Right forelimb (tissue), 1 donor: ENCODE results near the gene MRPL16.
"Not testable (repeated sequence)": the region's sequence is repeated elsewhere in the genome, so short reads cannot be mapped to it uniquely, and the experiment has no call there.

Experiments
- DNase-seq: peaks from one replicate; pipeline ENCODE4 v3.0.0-alpha.2; 2018

MRPL16 gene

DNA sequence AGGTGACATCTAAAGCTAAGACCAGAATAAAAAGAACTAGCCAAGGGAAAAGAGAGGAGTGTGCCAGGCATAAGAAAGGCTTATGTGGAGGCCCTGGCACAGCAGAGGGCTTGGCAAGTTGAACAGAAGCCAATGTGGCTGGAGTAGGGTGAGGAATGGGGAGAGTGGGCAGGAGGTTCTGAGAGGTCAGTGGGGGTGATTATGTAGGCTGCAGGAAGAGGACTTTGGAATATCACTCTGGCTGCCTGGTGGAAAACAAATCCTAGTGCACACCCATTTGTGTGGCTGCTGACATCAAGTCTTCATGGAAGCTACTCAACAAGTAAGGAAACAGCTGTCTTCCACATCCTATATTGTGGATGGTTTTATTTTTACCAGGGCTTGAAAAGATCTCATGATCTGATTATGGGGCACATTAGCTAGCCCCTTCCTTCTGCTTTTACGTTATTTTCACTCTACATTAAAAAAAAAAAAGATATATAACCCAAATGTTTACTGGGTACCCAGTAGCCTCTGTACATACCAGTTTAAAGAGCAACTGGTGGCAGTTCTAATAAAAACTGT, 3.4 kb downstream of the MRPL16 start:
- DNase-seq, result no peak

DNA sequence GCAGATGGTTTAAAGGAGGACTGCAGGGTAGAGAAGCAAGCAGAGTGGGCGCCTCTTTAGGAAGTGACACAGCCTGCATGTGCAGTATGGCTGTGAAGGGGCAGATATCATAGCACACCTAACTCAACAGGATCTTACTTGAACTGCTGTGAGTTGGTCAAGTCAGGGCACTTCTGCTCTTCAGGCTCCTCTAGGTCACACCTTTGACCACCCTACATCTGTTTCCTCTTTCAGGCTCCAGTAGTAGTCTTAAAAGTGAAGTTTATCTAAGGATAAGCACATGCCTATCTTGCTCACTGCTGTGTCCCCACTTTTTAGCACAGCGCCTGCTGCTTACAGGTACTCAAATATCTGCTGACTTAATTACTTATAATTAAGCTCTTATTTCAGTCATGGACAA, 6.5 kb downstream of the MRPL16 start:
- DNase-seq, result no peak

DNA sequence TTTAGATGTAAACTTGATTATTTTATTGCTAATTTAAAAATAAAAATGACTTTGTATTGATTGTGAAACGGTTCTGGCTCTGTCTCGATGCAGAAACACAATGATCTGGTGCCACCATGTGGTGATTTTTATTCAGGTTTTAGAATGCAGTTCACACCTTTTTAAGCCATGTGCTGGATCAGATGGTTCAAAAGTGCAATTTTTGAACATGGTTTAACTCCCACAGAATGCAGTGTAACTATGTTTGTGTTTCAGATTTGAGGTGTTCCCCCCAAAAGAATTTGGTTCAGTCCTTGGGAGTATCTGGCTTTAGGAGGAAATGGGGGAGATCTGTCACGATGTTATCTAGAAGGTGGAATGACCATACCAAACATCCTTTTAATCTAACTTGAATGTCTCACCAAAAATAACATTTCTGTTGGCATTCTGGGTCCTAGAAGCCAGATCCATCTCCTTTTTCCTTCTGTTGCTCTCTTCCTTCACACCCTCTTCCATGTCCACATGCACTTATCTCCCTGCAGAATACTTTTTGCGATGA, 7.9 kb downstream of the MRPL16 start:
- DNase-seq, result no peak

DNA sequence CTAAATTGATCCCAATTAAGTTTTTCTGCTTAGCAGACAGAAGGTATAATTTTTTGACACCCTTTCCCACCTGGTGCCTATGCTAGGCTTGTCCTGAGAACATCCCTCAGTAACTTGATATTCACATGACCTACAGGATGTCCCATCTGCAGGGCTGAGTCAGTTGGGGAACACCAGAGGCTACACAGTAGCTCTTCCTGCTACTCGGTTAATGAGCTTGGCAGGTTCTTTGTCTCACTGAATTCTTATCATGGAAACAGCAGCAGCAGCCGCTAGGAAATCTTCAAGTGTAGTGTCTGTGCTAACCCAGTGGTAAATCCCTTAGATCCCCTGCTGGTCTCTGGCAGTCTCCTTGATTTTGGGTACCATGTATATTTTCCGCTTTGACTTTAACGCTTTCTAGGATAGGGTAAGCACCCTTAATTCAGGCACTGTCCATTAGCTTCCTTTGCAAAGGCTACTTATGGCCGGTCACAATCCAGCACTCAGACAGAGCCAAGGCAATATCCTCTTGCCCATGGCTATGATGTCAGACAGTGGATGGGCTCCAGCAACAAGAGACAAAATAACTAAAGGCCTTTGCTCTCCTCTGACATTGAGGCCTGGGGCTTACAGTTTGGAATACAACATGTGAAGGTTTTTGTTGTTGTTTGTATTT, 8.5 kb downstream of the MRPL16 start:
- DNase-seq, result no peak

DNA sequence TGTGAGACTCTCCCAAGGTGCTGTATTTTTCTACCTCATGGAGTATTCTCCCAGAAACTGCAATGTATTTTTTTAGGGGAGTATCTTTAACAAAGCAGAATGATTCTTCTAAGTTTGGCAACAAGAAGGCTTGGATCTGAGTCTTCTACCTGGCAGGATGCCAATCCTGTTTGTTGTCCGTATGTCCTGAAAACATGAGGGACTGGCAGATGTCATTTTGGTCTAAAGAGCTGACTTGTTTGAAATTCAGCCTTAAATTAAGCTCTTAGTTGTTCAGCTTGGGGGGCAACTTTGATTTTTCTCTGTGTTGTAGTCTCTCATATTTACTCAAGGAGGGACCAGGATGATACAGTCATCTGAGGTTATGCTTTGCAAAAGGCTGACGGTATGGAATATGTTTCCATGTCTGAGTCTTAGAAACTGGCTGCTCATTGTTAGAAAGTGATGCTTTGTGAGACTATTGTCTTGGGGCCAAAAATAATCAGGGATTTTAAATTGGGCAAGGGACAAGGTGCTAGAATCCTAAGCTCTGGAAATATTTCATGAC, 9.3 kb downstream of the MRPL16 start:
- no peak for DNase-seq

DNA sequence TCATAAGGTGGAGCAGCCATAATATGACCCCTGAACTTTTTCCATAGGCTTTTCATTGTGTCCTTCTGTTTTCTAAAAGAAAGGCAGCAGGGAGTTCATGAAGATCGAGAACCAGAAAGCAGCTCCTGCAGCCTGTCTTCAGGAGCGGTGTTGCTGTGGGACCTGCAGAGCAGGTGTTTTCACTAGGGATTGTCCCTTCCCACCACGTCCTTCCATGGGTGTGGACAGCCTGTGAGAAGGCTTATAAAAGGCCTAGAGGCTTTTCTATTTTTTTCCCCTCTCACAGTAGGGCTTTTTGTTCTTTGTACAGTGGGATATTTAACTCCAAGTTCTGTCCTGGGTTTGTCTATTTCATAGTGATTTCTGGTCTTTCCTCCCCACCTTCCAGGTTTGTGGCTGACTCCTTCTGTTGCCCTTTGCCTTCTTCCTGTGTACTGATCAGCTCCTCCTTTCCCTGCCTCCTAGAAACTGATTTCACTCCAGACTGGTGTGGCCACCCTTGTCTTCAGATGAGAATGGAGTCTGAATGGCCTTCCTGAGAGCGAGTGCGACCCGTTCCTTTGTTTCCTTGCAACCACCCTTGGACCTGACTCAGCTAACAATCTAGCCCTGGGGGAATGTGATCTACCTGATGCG, 10.1 kb downstream of the MRPL16 start:
- DNase-seq, result no peak

DNA sequence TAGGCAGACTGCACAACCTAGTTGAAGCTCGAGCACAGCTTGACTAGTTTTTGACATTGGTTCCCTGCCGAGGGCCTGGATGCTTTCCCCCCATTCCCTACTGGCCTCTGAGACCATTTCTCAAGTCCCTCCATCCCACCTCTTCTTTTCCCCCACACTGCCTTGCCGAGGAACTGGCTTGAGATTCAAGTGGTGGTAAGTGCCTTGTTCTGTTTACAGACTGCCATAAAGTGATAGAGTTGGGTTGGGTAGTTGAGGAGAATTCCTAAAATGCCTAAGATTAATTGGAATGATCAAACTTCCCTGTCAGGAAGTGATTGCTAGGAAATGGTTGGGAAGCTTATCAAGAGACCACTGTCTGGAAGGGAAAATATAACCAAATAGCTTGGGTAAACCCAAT, 16.2 kb downstream of the MRPL16 start:
- no peak for DNase-seq

DNA sequence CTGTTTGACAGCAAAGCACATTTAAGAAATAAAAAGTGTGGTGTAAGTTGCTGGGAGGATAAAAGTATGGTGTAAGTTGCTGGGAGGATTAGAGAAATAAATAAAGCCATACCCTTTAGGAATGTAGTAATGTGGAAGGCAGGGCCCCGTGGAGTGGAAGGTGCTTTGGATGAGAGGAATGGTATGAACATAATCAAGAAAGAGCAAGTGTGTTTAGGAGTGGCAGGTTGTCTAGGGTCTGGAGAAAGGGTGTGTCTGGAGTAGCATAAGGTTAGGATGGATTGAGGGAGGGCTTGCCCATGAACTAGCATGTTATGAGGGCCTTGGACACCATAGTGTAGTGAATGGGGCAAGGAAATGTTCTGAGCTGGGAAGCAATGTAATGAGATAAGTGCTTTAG, 18.1 kb downstream of the MRPL16 start:
- DNase-seq, result no peak

DNA sequence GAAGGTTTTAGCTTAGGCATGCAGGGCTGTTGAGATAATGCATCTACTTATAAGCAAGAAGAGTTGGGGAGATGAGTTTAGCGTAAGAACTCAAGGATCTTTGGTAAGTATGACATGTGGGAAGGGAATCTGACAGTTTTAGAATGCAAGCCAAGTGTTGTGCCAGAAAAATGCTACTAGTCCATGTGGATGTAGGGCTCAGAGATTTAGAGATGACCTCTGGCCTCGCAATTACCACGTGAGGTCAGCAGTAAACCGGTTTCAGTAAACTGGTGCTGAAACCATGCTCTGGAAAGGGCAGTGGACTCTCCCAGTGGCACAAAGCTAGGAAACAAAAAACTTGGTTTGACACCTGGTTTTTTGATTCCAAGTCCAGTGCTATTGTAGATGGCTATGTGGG, 18.9 kb downstream of the MRPL16 start:
- DNase-seq, result no peak

DNA sequence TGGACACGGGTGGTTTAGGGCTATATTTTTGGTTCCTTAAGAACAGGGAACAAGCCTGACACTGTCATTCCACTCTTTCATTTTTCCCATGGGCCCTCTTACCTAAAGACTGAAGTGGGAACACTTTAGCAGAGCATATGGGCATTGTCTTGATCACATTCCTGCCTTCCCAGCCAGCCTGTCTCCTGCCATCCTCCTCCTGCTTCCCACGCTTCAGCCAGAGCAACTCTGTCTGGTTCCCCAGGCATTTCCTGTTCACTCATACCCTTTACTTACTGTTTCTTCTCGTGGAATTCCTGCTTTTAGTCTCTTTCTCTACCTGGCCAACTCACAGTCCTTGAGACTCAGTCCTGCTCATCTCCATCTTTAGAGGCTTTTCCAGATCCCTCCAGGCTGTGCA, 22.8 kb downstream of the MRPL16 start:
- DNase-seq, result no peak

DNA sequence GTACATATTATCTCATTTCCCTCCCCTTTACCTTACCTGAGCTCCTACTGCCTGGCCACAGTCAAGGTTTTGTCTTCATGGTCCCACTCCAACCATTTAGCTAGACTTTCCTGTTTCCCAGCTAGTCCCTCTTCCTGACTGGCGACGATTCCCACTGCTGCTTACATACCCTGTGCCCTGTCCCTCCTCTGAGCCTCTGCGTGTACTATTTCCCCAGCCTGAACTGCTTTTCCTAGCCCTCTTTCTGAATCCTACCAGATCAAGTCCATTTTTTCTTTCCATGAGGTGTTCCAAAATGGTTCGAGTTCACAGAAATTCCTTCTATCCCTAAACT, 23.4 kb downstream of the MRPL16 start:
- DNase-seq, result no peak

DNA sequence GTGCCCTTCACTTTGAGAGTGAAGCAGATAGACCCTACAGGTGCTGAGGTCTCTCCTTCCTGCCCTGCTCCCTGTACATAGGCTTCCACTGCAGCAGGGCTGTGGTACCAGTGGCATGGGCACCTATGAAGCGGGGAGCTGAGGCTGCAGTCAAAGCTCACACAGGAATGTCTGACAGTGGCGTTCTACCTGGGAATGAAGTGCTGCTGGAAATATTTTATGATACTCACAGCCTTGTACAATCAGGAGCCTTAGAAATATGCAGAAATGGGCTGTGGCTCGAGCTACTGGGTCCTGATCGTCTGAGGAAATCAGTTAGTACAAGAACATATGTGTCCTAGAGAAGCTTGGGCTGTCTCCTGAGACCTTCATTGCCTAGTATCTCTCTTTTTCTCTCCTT, 24.8 kb downstream of the MRPL16 start:
- DNase-seq, result no peak

DNA sequence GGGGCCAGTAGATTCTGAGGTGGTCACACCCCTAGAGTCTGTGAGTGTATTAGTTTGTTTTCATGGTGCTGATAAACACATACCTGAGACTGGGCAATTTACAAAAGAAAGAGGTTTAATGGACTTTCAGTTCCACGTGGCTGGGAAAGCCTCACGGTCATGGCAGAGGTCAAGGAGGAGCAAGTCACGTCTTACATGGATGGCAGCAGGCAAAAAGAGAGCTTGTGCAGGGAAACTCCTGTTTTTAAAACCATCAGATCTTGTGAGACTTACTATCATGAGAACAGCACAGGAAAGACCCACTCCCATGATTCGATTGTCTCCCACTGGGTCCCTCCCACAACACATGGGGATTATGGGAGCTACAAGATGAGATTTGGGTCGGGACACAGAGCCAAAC, 26.1 kb downstream of the MRPL16 start:
- not testable (repeated sequence) for DNase-seq

DNA sequence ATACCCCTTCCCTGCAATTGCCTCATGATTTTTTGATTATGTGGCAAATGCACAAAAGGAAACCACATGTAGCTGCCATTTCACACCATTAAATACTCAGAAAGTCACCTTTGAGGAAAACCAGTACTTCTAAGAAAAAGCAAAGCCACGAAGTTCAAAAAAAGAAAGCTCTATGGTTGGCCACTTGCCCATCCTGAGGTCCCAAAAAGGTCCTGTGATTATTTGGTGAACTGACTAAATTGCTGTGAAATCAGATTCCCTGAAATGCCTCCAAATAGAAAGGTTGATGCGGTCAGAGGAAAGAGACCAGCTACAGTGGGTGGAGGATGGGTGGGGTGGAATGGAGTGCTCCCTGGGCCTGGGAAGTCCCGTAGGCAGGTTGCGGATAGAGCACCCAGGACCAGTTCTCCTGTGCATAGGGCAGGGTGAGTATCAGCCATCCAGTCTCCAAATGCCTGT, 26.9 kb downstream of the MRPL16 start:
- DNase-seq, result no peak

DNA sequence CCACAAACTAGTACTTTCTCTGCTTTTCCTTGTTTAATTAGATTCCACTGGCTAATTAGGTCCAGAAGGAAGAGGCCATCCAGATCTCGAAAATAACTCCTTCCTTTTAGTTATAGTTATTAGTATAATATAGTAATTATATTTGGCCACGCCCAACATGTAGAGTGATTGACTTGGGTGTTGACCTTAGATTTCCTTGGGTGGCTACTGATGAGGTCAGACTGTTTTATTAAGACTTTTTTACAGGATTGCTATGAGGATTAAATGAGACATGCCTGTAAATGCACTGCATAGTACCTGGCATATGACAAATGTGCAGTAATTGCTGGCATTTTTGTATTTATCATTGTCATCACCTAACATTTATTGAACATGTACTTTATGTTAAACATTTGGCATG, 28.5 kb downstream of the MRPL16 start:
- DNase-seq, result no peak

DNA sequence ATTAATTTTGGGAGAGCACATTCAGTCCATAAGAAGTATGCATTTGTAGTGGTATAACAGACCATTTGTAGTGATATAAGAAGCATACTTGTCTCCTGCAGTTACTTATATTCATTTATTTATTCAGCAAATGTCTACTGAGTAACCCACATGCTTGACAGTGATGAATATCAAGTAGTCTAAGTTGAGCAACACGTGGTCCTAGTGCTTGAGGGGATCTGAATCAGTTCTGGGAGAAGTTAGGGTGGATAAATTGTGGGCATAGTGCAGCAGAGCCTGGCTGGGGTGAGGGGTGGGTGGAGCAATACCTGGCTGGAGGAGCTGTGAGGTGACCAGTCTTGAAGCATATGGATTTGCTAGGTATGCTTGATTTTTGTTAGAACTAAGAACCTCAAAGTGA, 31.1 kb downstream of the MRPL16 start:
- DNase-seq, result no peak

DNA sequence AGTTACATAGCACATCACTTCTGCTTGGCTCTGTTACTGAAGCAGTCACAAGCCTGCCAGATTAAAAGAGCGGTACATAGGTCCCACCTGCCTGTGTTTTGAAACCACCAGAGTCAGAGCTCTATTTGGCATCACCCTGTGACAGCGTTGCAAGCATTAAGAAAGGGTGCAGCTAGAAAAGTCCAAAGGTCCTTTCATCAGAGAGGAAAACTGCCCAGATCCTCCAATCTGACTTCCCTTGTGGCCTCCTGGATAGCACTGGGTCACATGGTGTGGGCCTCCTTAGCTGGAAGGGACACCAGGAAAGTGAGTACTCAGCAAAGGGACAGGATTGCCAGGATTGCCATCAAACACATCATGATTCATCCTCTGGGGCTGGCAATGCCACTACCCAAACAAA, 32.5 kb downstream of the MRPL16 start:
- DNase-seq, result no peak

DNA sequence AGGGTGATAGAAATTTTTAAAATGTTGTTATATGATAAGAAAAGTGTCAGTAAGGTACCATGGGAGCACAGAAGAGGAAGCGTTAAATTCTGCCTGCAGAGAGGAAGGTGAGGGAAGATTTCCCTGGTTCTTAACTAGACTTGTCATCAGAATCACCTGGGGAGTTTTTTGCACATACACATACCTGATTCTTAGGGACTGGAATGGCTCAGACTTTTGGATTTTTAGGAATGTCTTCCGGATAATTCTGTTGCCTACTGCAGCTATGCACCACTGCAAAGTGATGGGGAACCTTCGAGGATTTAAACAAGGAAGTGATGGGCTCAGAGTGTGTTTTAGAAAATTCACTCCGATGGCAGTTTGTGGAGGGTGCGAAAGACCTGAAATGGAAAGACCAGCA, 33.5 kb downstream of the MRPL16 start:
- no peak for DNase-seq

DNA sequence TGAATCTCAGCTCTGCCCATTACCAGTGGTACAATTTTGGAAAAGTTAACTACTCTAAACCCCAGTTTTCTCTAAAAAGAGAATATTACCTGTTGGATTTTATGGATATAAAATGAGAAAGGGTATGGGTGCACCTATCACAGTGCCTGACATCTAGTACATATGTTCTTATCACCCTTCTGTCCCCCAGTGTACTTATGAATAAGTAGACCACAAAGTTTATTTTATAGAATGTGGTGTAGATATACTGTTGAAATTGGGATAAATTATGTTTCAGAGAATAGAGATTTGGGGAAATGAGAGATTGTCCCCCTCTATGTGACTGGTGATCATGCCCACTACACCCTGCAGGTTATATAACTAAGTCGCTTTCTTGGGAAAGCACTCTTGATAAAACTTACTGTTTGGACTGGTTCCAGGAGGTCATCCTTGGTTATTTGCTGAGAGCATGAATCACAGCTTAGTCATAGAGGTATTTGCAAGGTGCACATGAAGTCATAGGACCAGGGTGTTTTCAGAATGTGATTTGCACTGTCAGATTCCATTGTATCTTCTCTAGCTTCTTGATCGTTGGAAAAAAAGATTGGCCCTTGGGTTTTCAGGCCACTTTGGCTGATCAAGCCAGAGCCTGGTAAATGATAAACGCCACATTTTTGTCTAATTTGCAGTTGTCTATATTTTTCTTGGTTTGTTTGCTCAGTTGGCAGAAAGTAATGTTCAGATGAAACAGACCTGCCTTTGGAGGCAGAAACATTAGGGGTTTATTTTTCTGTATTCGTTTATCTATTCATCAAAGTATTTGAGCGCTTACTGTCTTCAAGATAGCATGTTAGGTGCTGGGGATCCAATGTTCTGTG, 34.1 kb downstream of the MRPL16 start:
- no peak for DNase-seq

DNA sequence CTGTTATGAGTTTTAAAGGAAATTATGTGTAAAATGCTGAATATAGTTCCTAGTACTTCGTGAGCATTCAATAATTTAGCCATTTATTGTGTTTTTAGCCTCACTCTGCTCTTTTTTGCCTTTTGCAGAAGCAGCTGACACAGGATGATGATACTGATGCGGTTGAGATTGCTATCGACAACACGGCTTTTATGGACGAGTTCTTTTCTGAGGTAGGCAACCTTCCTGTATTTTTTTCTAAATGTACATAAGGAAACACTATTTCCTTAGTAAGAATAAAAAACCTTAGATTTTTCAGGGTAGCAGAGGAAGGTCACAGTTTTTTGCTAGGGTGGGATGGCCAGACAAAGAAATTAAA, 37.5 kb downstream of the MRPL16 start:
- no peak for DNase-seq

DNA sequence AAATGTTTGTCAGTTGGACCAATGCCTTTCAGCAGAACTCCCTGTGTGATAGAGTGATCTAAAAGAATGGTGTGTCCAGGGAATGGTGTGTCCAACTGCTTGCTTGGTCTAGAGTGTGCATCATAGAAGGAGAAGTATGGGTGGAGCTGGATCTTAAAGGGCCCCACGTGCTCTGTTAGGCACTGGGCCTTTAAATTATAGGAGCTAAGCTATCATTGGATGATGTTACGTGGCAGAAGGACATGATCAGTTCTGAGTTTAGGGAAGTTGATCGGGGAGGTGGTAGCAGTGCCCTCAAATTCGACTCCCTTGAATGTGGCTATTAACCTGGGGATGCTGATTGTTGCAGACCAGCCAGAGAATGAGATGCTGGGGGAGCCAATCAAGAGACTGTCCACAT, 39.0 kb downstream of the MRPL16 start:
- no peak for DNase-seq

DNA sequence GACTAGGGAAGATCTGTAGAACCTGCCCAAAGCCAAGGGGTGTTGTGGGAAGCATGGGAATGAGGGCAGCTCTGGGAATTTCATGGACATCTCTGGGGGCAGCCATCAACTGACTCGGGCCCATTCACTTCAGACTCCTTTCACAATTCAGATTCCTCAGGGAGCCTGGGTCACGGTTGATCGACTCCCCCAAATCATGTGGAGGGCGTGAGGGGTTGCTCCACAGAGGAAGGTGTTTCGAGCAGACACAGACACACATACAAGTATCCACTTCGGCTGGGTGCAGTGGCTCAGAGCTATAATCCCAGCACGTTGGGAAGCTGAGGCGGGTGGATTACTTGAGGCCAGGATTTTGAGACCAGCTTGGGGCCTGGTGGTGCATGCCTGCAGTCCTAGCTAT, 39.7 kb downstream of the MRPL16 start:
- DNase-seq, result no peak

DNA sequence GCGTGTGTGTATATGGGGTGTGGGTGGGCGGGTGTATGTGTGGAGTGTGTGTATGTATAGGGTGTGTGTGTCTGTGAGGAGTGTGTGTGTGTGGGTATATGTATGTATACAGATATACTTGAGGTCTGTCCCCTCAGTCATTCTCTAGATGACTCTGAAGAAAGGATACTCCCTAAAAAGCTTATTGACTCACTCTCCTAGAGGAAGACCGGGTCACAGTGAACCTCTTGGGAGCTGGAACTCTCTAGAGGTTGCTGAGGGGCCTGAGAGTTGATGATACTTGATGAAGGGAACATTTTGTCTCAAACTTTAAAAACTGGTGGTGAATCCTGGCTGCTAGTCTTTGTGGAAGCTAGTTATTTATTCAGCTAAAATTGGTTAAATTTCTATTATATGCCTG, 40.3 kb downstream of the MRPL16 start:
- no peak for DNase-seq
